Transverse colon (tissue), 4 donors: ENCODE data around the gene CHAD.

Experiments used
- CTCF ChIP-seq, 5 experiments: fragments of 200-600 bp in 3 of 5; fragments of 450-650 bp in 2 of 5; sonication (generic) in 3 of 5; IDR thresholded peaks; 1 replicate in 2 of 5; 2 replicates in 3 of 5; pipeline ENCODE4 v1.5.1; 2016 to 2017; ENCODE audit warnings: antibody characterized with exemption in 5 of 5, inconsistent platforms in 3 of 5, mild to moderate bottlenecking in 2 of 5, moderate library complexity in 1 of 5
- EP300 ChIP-seq: sonication (generic); formaldehyde crosslinking; IDR thresholded peaks from one replicate; pipeline ENCODE4 v1.6.1; 2017; ENCODE audit warnings: antibody characterized with exemption, low read depth
- POLR2A ChIP-seq: fragments of 450-650 bp; IDR thresholded peaks from one replicate; pipeline ENCODE4 v1.6.1; 2016; ENCODE audit warnings: antibody characterized with exemption, mild to moderate bottlenecking, moderate library complexity
- POLR2AphosphoS5 ChIP-seq, 3 donors: sonication (generic); formaldehyde crosslinking; IDR thresholded peaks; one replicate each; pipeline ENCODE4 v1.6.1; 2016; ENCODE audit warnings: antibody characterized with exemption in 3 of 3

- TF ChIP-seq CTCF (IDR thresholded peaks at IDR 0.05) (no peak), POLR2A (no peak), POLR2AphosphoS5 (IDR thresholded peaks at IDR 0.05) (no peak), EP300 (no peak)
These were observed 26.6 kb upstream of the CHAD start for GRCh38 chr17:50495217-50495823.
